Transverse colon (tissue), 4 donors: ENCODE data around the gene DLG2. TPM values are rescaled to one million over a fixed set of nuclear protein-coding genes. Genes with fewer than 3 reads are reported as not detected.

Experiments
- DNase-seq: peaks from one replicate; pipeline ENCODE4 v3.0.0-alpha.2; 2019
- H3K27ac ChIP-seq, 4 donors: fragments of 200-600 bp; sonication (generic); 2 replicates each; pipeline ENCODE4 v1.5.1; 2016 to 2018; ENCODE audit warnings: inconsistent platforms in 4 of 4
- H3K27me3 ChIP-seq: fragments of 200-600 bp; sonication (generic); 2 replicates; pipeline ENCODE4 v1.5.1; 2017; ENCODE audit warnings: inconsistent platforms
- H3K36me3 ChIP-seq, 4 donors: fragments of 200-600 bp; sonication (generic); 2 replicates each; pipeline ENCODE4 v1.5.1; 2017 to 2019; ENCODE audit warnings: inconsistent platforms in 4 of 4
- H3K4me1 ChIP-seq, 4 donors: fragments of 200-600 bp; sonication (generic); 2 replicates each; pipeline ENCODE4 v1.5.1; 2017 to 2020; ENCODE audit warnings: inconsistent platforms in 4 of 4
- H3K4me3 ChIP-seq, 4 donors: fragments of 200-600 bp; sonication (generic); 1 replicate in 1 of 4; 2 replicates in 3 of 4; pipeline versions ENCODE4 v1.5.1 to v1.6.1; 2017 to 2019; ENCODE audit warnings: inconsistent platforms in 4 of 4
- H3K9me3 ChIP-seq, 2 donors: fragments of 200-600 bp; sonication (generic); 2 replicates each; pipeline ENCODE4 v1.5.1; 2017 to 2019; ENCODE audit warnings: inconsistent platforms in 2 of 2
- CTCF ChIP-seq, 5 experiments: fragments of 200-600 bp in 3 of 5; fragments of 450-650 bp in 2 of 5; sonication (generic) in 3 of 5; IDR thresholded peaks; 1 replicate in 2 of 5; 2 replicates in 3 of 5; pipeline ENCODE4 v1.5.1; 2016 to 2017; ENCODE audit warnings: antibody characterized with exemption in 5 of 5, inconsistent platforms in 3 of 5, mild to moderate bottlenecking in 2 of 5, moderate library complexity in 1 of 5
- EP300 ChIP-seq: sonication (generic); formaldehyde crosslinking; IDR thresholded peaks from one replicate; pipeline ENCODE4 v1.6.1; 2017; ENCODE audit warnings: antibody characterized with exemption, low read depth
- POLR2A ChIP-seq: fragments of 450-650 bp; IDR thresholded peaks from one replicate; pipeline ENCODE4 v1.6.1; 2016; ENCODE audit warnings: antibody characterized with exemption, mild to moderate bottlenecking, moderate library complexity
- POLR2AphosphoS5 ChIP-seq, 3 donors: sonication (generic); formaldehyde crosslinking; IDR thresholded peaks; one replicate each; pipeline ENCODE4 v1.6.1; 2016; ENCODE audit warnings: antibody characterized with exemption in 3 of 3
- WGBS, 2 donors: methylation state at CpG; one replicate each; pipeline ENCODE4 v1.1.5; 2018; ENCODE audit warnings: low coverage in 1 of 2; 5-methylcytosine and 5-hydroxymethylcytosine counted together
- in situ Hi-C, 4 donors: fragments of 200-750 bp; cut with MboI; loops; one replicate each; pipeline versions ENCODE4 v1.15.0 to v1.15.1; 2017; ENCODE audit warnings: low sequenced_read_pairs in 3 of 4, low pct_ligation_motif_present in 1 of 4, low pct_unique_long_range_greater_than_20kb in 1 of 4
- intact Hi-C: fragments of 100-400 bp; cut with DNase I; formaldehyde crosslinking; loops from one replicate; pipeline ENCODE4 v1.15.1; 2023; ENCODE audit warnings: low total_unique reads
- total RNA-seq, 4 donors: library from RNA; depleted of rRNA; stranded (reverse); fragments of >200 nt; gene quantifications; one replicate each; pipeline ENCODE4 v1.1.0, GENCODE V29; 2016

Gene DLG2
- total RNA-seq, 4 donors from 2014 or later = 1.9 to 28.3 (median 3.7) TPM

DNA sequence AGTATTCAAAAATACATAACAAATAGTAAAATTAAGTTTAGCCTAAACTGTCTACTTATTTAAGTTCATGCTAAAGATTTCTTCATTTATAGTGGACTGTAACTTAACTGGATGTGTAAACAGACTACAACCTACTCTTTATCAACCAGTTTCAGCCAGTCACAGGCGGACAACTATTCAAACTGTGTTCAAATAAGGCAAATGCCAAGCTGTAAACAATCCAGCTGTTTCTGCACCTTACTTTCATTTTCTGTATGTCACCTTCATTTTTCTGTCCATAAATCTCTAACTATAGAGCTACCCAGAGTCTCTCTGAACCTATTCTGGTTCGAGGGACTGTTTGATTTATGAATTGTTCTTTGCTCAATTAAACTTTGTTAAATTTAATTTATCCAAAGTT lies 992.8 kb downstream of the DLG2 start:
- TF ChIP-seq POLR2AphosphoS5 (IDR thresholded peaks at IDR 0.05) (no peak), CTCF (IDR thresholded peaks at IDR 0.05) (no peak), POLR2A (no peak)
- H3K36me3 ChIP-seq = no peaks in the 10 kb centered on the region
- no peaks in the 10 kb centered on the region for H3K27me3 ChIP-seq
- WGBS, 2 donors = 31 to 41% methylated on average over 2 of the region's 2 CpGs
- DNase-seq = no peak
- H3K9me3 ChIP-seq = no peaks in the 10 kb centered on the region
- no peak overlapping the region for H3K27ac ChIP-seq
- H3K4me1 ChIP-seq = peaks cover 0 to 6% (median 0%) of the 10 kb centered on the region in 4 donors
- H3K4me3 ChIP-seq = no peak overlapping the region
- intact Hi-C loops = no loop called here
- in situ Hi-C loops = no loop called here

DNA sequence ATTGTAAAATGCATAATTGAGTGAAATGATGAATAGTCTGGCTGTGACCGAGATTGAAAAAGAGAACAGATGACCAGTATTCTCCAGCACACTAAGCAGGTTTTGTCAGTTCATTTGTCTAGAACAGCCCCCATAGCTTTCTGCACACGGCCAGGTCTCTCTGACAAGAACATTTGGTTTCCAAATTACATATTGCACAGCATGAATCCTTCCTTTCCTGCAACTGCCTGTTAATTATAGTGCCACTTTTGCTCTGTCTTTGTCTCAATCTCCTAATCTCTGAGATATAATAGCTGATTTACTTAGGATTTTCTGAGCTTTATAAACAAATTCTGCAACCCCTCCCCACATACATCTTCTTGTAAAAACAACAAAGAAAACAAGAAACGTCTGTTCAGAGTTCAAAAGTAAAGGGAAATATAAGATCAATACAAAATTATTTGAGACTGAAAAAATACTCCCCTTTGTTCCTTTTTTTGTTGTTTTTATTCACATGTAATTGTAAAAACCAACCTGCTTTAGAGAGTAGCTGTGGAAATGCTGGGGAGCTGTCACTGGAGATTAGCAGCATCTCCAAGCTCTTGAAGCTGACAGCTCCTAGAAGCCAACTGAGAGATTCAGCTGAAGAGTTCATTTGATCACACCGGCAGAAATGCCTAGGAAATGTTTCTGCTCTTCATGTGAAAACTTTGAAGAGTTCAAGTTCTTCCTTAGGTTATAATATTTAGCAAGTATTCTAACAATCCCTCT lies 998.1 kb downstream of the DLG2 start:
- Histone ChIP-seq H3K4me3 (no peak overlapping the region), H3K36me3 (no peaks in the 10 kb centered on the region), H3K27ac (no peak overlapping the region), H3K9me3 (no peaks in the 10 kb centered on the region), H3K4me1 (no peaks in the 10 kb centered on the region), H3K27me3 (no peaks in the 10 kb centered on the region)
- intact Hi-C loops (no loop called here), in situ Hi-C loops (no loop called here)
- DNase-seq = no peak
- TF ChIP-seq EP300 (no peak), POLR2A (no peak), POLR2AphosphoS5 (IDR thresholded peaks at IDR 0.05) (no peak), CTCF (IDR thresholded peaks at IDR 0.05) (no peak)
- 63 to 65% methylated on average over 3 to 4 of the region's 4 CpGs for WGBS, 2 donors

GRCh38 chr11:84626256-84626655 lies 1000.9 kb downstream of the DLG2 start:
- in situ Hi-C loops = no loop called here
- intact Hi-C loops = no loop called here
- Histone ChIP-seq H3K36me3 (no peaks in the 10 kb centered on the region), H3K27me3 (no peaks in the 10 kb centered on the region), H3K4me3 (no peak overlapping the region), H3K27ac (no peak overlapping the region), H3K9me3 (no peaks in the 10 kb centered on the region), H3K4me1 (no peaks in the 10 kb centered on the region)
- TF ChIP-seq EP300 (no peak), CTCF (IDR thresholded peaks at IDR 0.05) (no peak), POLR2AphosphoS5 (IDR thresholded peaks at IDR 0.05) (no peak), POLR2A (no peak)
- DNase-seq = no peak

- Histone ChIP-seq H3K9me3 (no peaks in the 10 kb centered on the region), H3K36me3 (no peaks in the 10 kb centered on the region), H3K4me1 (no peaks in the 10 kb centered on the region), H3K27ac (no peak overlapping the region), H3K4me3 (no peak overlapping the region), H3K27me3 (no peaks in the 10 kb centered on the region)
- DNase-seq = no peak
- TF ChIP-seq CTCF (IDR thresholded peaks at IDR 0.05) = no peak
- no peak for TF ChIP-seq POLR2A
- TF ChIP-seq POLR2AphosphoS5 (IDR thresholded peaks at IDR 0.05) = no peak
- TF ChIP-seq EP300 = no peak
- 82 to 83% methylated on average over 2 of the region's 2 CpGs for WGBS, 2 donors
- intact Hi-C loops = no loop called here
- in situ Hi-C loops = no loop called here
Measured at GRCh38 chr11:84612645-84613044, 1014.5 kb downstream of the DLG2 start.
